HG02623 (cell line): Measurements from ENCODE around the gene BEAN1.
"Not testable (repeated sequence)": the region's sequence is repeated elsewhere in the genome, so short reads cannot be mapped to it uniquely, and the experiment has no call there.

Experiments used
- ATAC-seq: cut with Tn5 transposase; IDR thresholded peaks from one replicate; pipeline ENCODE4 v1.9.1; 2021; ENCODE audit warnings: moderate library complexity; ENCODE audit not compliant: unreplicated experiment

Gene BEAN1

GRCh38 chr16:66503030-66503429 is 75.9 kb downstream of the BEAN1 start:
- no peak for ATAC-seq

GRCh38 chr16:66503612-66504011 is 76.5 kb downstream of the BEAN1 start:
- ATAC-seq: no peak

- ATAC-seq: no peak
Observed at GRCh38 chr16:66507731-66508239, 80.7 kb downstream of the BEAN1 start.

GRCh38 chr16:66508248-66508913 is 81.3 kb downstream of the BEAN1 start:
- no peak for ATAC-seq

- ATAC-seq: no peak
Observed at GRCh38 chr16:66508914-66509496, 81.9 kb downstream of the BEAN1 start.

- no peak for ATAC-seq
Observed at GRCh38 chr16:66509576-66509975, 82.5 kb downstream of the BEAN1 start.

GRCh38 chr16:66510298-66510697 is 83.2 kb downstream of the BEAN1 start:
- ATAC-seq: no peak

GRCh38 chr16:66510711-66511601 is 83.9 kb downstream of the BEAN1 start:
- no peak for ATAC-seq

- no peak for ATAC-seq
Observed at GRCh38 chr16:66511602-66512271, 84.6 kb downstream of the BEAN1 start.

GRCh38 chr16:66512272-66513110 is 85.4 kb downstream of the BEAN1 start:
- ATAC-seq: no peak

- ATAC-seq: no peak
Observed at GRCh38 chr16:66513111-66513723, 86.1 kb downstream of the BEAN1 start.

GRCh38 chr16:66514391-66514790 is 87.3 kb downstream of the BEAN1 start:
- not testable (repeated sequence) for ATAC-seq

GRCh38 chr16:66514980-66515595 is 88.0 kb downstream of the BEAN1 start:
- not testable (repeated sequence) for ATAC-seq

GRCh38 chr16:66515596-66516508 is 88.8 kb downstream of the BEAN1 start:
- peak; percentile 0 for ATAC-seq

- ATAC-seq: no peak
Observed at GRCh38 chr16:66516509-66516807, 89.4 kb downstream of the BEAN1 start.

GRCh38 chr16:66516808-66517585 is 89.9 kb downstream of the BEAN1 start:
- peak; percentile 94 for ATAC-seq

- ATAC-seq: no peak
Observed at GRCh38 chr16:66517586-66518263, 90.6 kb downstream of the BEAN1 start.
